GM19455 (cell line): ENCODE data around the gene SLC25A52.
"Not testable (repeated sequence)": the region's sequence is repeated elsewhere in the genome, so short reads cannot be mapped to it uniquely, and the experiment has no call there.

Experiments
- ATAC-seq: cut with Tn5 transposase; IDR thresholded peaks from one replicate; pipeline ENCODE4 v1.9.1; 2021; ENCODE audit not compliant: unreplicated experiment

SLC25A52 gene

GRCh38 chr18:31741097-31741735 is 19.5 kb downstream of the SLC25A52 start:
- ATAC-seq, result no peak

- ATAC-seq, result no peak
Measured at GRCh38 chr18:31740180-31740579, 20.5 kb downstream of the SLC25A52 start.

GRCh38 chr18:31739651-31740050 is 21.0 kb downstream of the SLC25A52 start:
- no peak for ATAC-seq

GRCh38 chr18:31738460-31739407 is 21.9 kb downstream of the SLC25A52 start:
- no peak for ATAC-seq

GRCh38 chr18:31736630-31737029 is 24.1 kb downstream of the SLC25A52 start:
- no peak for ATAC-seq

GRCh38 chr18:31731628-31732027 is 29.1 kb downstream of the SLC25A52 start:
- no peak for ATAC-seq

- not testable (repeated sequence) for ATAC-seq
Measured at GRCh38 chr18:31729196-31729595, 31.5 kb downstream of the SLC25A52 start.

GRCh38 chr18:31723990-31724711 is 36.5 kb downstream of the SLC25A52 start:
- no peak for ATAC-seq

- ATAC-seq, result no peak
Measured at GRCh38 chr18:31723639-31723989, 37.1 kb downstream of the SLC25A52 start.

GRCh38 chr18:31722369-31722957 is 38.2 kb downstream of the SLC25A52 start:
- peak; percentile 99 for ATAC-seq

GRCh38 chr18:31721601-31722000 is 39.1 kb downstream of the SLC25A52 start:
- ATAC-seq, result no peak

GRCh38 chr18:31720867-31721266 is 39.8 kb downstream of the SLC25A52 start:
- no peak for ATAC-seq

- ATAC-seq, result no peak
Measured at GRCh38 chr18:31719363-31720006, 41.2 kb downstream of the SLC25A52 start.

- ATAC-seq, result no peak
Measured at GRCh38 chr18:31718386-31718785, 42.3 kb downstream of the SLC25A52 start.

GRCh38 chr18:31716362-31716761 is 44.3 kb downstream of the SLC25A52 start:
- ATAC-seq, result no peak

- ATAC-seq, result no peak
Measured at GRCh38 chr18:31711365-31712172, 49.1 kb downstream of the SLC25A52 start.

GRCh38 chr18:31710826-31711225 is 49.9 kb downstream of the SLC25A52 start:
- ATAC-seq, result no peak
